Hepatocyte (in vitro differentiated cells): Measurements from ENCODE around the gene CRB1.

ENCODE experiments used
- CTCF ChIP-seq: fragments of 200-600 bp; sonication (generic); IDR thresholded peaks from 2 replicates; pipeline ENCODE4 v1.5.1; 2016; ENCODE audit warnings: antibody characterized with exemption, mild to moderate bottlenecking; ENCODE audit not compliant: poor library complexity
- EZH2 ChIP-seq: fragments of 200-600 bp; sonication (generic); IDR thresholded peaks from 2 replicates; pipeline ENCODE4 v1.6.1; 2016; ENCODE audit warnings: antibody characterized with exemption, mild to moderate bottlenecking, borderline replicate concordance

GRCh38 chr1:197272791-197273190 is 4.7 kb downstream of the CRB1 start:
- no peak for TF ChIP-seq CTCF
- no peak for TF ChIP-seq EZH2
